AG08396 (cell line): ENCODE measurements around the gene PHRF1.
"Not testable (repeated sequence)": the region's sequence is repeated elsewhere in the genome, so short reads cannot be mapped to it uniquely, and the experiment has no call there.

Source experiments
- DNase-seq: peaks from one replicate; pipeline ENCODE4 v3.0.0; 2012; ENCODE audit warnings: low spot score, mixed read lengths

Gene PHRF1

GRCh38 chr11:629237-629583, 52.9 kb downstream of the PHRF1 start:
- DNase-seq, result no peak

DNA sequence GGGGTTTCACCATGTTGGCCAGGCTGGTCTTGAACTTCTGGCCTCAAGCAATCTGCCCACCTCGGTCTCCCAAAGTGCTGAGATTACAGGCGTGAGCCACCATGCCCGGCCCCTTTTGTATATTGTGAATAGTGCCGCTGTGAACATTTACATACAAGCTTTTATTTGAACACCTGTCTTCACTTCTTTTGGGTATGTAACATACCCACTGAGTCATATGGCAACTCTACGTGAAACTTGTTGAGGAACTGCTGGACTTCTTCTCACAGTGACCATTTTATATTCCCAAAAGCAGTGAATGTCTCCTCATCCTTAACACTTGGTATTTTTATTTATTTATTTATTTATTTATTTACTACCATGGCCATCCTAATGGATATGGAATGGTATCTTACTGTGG, 54.6 kb downstream of the PHRF1 start:
- DNase-seq, result no peak

- DNase-seq, result no peak
These were observed 59.8 kb downstream of the PHRF1 start for GRCh38 chr11:635945-636510.

DNA sequence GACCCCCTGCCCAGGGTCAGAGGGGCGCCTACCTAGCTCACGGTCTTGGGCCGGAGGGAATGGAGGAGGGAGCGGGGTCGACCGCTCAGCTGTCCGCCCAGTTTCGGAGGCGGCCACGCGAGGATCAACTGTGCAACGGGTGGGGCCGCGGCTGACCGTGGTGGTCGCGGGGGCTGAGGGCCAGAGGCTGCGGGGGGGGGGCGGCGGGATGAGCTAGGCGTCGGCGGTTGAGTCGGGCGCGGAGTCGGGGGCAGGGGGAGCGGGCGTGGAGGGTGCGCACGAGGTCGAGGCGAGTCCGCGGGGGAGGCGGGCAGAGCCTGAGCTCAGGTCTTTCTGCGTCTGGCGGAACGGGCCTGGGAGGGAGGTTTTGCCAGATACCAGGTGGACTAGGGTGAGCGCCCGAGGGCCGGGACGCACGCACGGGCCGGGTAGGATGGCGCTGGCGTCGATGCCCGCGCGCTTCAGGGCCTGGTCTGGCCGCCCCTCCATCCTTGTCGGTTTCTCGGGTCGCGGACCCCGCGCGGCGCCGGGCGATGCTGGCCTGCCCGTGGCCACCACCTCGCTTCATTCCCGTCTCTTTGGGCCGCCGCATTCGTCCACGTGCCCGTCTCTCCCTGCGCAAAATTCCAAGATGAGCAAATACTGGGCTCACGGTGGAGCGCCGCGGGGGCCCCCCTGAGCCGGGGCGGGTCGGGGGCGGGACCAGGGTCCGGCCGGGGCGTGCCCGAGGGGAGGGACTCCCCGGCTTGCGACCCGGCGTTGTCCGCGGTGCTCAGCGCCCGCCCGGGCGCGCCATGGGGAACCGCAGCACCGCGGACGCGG, 60.5 kb downstream of the PHRF1 start, which contains the start of gene DRD4:
TSS of gene DRD4 (plus strand) at position 759 of the 822 bp plus-strand sequence. CDS start at position 795, 36 bp downstream.
- peak; percentile 85 for DNase-seq

GRCh38 chr11:637333-637592, 61.0 kb downstream of the PHRF1 start:
- DNase-seq, result no peak

- DNase-seq, result no peak
These were observed 61.6 kb downstream of the PHRF1 start for GRCh38 chr11:637593-638521.

GRCh38 chr11:638631-639331, 62.5 kb downstream of the PHRF1 start:
- DNase-seq, result no peak

GRCh38 chr11:639332-639955, 63.2 kb downstream of the PHRF1 start:
- no peak for DNase-seq

DNA sequence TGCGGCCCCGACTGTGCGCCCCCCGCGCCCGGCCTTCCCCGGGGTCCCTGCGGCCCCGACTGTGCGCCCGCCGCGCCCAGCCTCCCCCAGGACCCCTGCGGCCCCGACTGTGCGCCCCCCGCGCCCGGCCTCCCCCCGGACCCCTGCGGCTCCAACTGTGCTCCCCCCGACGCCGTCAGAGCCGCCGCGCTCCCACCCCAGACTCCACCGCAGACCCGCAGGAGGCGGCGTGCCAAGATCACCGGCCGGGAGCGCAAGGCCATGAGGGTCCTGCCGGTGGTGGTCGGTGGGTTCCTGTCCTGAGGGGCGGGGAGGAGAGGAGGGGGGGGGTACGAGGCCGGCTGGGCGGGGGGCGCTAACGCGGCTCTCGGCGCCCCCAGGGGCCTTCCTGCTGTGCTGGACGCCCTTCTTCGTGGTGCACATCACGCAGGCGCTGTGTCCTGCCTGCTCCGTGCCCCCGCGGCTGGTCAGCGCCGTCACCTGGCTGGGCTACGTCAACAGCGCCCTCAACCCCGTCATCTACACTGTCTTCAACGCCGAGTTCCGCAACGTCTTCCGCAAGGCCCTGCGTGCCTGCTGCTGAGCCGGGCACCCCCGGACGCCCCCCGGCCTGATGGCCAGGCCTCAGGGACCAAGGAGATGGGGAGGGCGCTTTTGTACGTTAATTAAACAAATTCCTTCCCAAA, 63.9 kb downstream of the PHRF1 start:
- no peak for DNase-seq

GRCh38 chr11:641806-642370, 65.6 kb downstream of the PHRF1 start:
- no peak for DNase-seq

- DNase-seq, result no peak
These were observed 67.1 kb downstream of the PHRF1 start for GRCh38 chr11:643366-643765.

GRCh38 chr11:643849-644738, 67.8 kb downstream of the PHRF1 start:
- no peak for DNase-seq

DNA sequence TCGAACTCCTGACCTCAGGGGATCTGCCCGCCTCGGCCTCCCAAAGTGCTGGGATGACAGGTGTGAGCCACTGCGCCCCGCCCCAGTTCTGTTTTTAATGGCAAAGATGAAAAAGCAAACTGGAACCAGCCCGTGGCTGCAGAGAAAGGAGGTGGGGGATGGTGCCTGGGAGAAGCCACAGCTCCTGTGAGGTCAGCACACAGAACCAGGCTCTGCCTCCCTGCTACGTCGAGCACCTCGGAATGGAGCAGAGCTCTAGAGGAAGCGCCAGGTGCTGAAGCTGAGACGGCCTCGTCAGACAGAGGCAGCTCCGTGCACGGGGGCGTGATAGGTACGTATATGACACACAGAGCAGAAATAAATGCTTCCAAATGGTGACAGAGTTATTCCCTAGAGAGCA, 69.3 kb downstream of the PHRF1 start:
- DNase-seq, result no peak

DNA sequence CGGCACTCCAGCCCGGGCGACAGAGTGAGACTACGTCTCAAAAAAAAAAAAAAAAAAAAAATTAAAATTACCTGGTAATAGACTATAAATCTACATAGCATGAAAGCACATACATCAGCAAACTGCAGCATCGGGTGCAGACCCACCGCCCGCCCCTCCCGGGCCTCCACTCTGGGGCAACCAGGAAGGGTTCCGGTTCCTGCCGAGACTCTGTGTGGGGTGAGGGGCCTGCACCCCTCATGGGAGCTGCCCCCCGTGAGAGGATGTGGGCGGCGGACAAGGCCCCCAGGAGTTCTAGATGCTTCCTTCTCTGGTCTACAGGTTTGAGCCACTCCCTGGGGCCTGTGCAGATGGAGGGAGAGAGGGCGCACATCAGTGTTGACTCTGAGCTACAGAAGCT, 69.9 kb downstream of the PHRF1 start:
- DNase-seq, result no peak

- DNase-seq, result not testable (repeated sequence)
These were observed 71.4 kb downstream of the PHRF1 start for GRCh38 chr11:647672-648158.

DNA sequence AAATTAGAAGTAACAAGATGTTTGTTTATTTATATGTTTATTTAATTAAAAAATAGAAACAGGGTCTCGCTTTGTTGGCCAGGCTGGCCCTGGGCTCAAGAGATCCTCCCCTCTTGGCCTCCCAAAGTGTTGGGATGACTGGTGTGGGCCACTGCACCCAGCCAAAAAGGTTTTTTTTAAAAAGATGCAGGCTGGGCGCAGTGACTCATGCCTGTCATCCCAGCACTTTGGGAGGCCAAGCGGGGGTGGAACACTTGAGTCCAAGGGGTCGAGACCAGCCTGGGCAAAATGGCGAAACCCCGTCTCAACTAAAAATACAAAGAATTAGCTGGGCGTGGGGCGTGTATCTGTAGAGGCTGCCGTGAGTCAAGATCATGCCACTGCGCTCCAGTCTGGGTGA, 74.2 kb downstream of the PHRF1 start:
- DNase-seq, result no peak

DNA sequence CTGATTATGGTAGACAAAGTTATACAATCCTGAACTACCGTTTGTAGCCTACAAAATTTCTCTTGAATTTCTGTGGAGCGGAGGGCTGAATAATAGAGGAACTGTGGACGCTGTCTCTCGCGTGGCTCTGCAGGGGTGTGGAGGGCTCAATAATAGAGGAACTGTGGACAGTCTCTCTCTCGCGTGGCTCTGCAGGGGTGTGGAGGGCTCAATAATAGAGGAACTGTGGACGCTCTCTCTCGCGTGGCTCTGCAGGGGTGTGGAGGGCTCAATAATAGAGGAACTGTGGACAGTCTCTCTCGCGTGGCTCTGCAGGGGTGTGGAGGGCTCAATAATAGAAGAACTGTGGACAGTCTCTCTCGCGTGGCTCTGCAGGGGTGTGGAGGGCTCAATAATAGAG, 76.9 kb downstream of the PHRF1 start:
- not testable (repeated sequence) for DNase-seq

- no peak for DNase-seq
These were observed 77.6 kb downstream of the PHRF1 start for GRCh38 chr11:653837-654236.

DNA sequence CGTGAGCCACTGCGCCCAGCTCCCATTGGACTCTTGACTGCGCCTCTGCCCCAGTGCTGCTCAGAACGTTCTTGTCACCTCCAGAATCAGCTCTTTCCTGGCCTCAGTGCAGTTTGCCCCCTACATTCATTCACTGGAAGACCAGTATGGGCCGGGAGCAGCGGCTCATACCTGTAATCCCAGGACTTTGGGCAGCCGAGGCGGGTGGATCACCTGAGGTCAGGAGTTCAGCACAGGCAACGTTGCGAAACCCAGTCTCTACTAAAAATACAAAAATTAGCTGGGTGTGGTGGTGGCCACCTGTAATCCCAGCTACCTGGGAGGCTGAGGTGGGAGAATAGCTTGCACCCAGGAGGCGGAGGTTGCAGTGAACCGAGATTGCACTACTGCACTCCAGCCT, 78.2 kb downstream of the PHRF1 start:
- not testable (repeated sequence) for DNase-seq
